GM19043 (cell line): Measurements from ENCODE around the gene FOXR1.
"Not testable (repeated sequence)": the region's sequence is repeated elsewhere in the genome, so short reads cannot be mapped to it uniquely, and the experiment has no call there.

Experiments
- ATAC-seq: cut with Tn5 transposase; IDR thresholded peaks from one replicate; pipeline ENCODE4 v1.9.1; 2021; ENCODE audit warnings: low read depth; ENCODE audit not compliant: unreplicated experiment

Gene FOXR1

GRCh38 chr11:118991486-118992038 lies 20.0 kb downstream of the FOXR1 start:
- not testable (repeated sequence) for ATAC-seq

- ATAC-seq = no peak
Observed at GRCh38 chr11:118996926-118997626, 25.5 kb downstream of the FOXR1 start.

GRCh38 chr11:118997627-118998387 lies 26.2 kb downstream of the FOXR1 start, which contains the start of gene CENATAC:
CENATAC (plus strand) TSS chr11:118998138; CDS start chr11:118998198, 60 bp downstream.
- ATAC-seq = peak; percentile 86

- no peak for ATAC-seq
Observed at GRCh38 chr11:118998388-118998717, 26.8 kb downstream of the FOXR1 start.

- no peak for ATAC-seq
Observed at GRCh38 chr11:118998822-118999221, 27.3 kb downstream of the FOXR1 start.

GRCh38 chr11:119000906-119001305 lies 29.3 kb downstream of the FOXR1 start:
- no peak for ATAC-seq

GRCh38 chr11:119006656-119007055 lies 35.1 kb downstream of the FOXR1 start:
- no peak for ATAC-seq

GRCh38 chr11:119011476-119012053 lies 40.0 kb downstream of the FOXR1 start:
- no peak for ATAC-seq

GRCh38 chr11:119012629-119013170 lies 41.1 kb downstream of the FOXR1 start:
- ATAC-seq = no peak

GRCh38 chr11:119014209-119014924 lies 42.8 kb downstream of the FOXR1 start:
- no peak for ATAC-seq

GRCh38 chr11:119015054-119015611 lies 43.6 kb downstream of the FOXR1 start:
- no peak for ATAC-seq

GRCh38 chr11:119016216-119017009 lies 44.9 kb downstream of the FOXR1 start:
- no peak for ATAC-seq

GRCh38 chr11:119017377-119017776 lies 45.8 kb downstream of the FOXR1 start:
- not testable (repeated sequence) for ATAC-seq

- peak; percentile 92 for ATAC-seq
Observed at GRCh38 chr11:119018074-119018938, 46.7 kb downstream of the FOXR1 start, which contains the start of the genes RPS25 and TRAPPC4. RPS25 (minus strand) TSS chr11:119018343; CDS start chr11:119018284, 59 bp downstream. TRAPPC4 (plus strand) TSS chr11:119018766; CDS start chr11:119018796, 30 bp downstream.

GRCh38 chr11:119019996-119020395 lies 48.4 kb downstream of the FOXR1 start:
- ATAC-seq = no peak

- no peak for ATAC-seq
Observed at GRCh38 chr11:119021631-119022030, 50.1 kb downstream of the FOXR1 start.

GRCh38 chr11:119023741-119024140 lies 52.2 kb downstream of the FOXR1 start:
- ATAC-seq = no peak

- ATAC-seq = no peak
Observed at GRCh38 chr11:119024430-119025098, 53.0 kb downstream of the FOXR1 start.
